ENCODE data around the gene SIX1. TPM values are rescaled to one million over a fixed set of nuclear protein-coding genes. Genes with fewer than 3 reads are reported as not detected.

SIX1 gene
- total RNA-seq, 6 experiments from 2014 or later = not detected

DNA sequence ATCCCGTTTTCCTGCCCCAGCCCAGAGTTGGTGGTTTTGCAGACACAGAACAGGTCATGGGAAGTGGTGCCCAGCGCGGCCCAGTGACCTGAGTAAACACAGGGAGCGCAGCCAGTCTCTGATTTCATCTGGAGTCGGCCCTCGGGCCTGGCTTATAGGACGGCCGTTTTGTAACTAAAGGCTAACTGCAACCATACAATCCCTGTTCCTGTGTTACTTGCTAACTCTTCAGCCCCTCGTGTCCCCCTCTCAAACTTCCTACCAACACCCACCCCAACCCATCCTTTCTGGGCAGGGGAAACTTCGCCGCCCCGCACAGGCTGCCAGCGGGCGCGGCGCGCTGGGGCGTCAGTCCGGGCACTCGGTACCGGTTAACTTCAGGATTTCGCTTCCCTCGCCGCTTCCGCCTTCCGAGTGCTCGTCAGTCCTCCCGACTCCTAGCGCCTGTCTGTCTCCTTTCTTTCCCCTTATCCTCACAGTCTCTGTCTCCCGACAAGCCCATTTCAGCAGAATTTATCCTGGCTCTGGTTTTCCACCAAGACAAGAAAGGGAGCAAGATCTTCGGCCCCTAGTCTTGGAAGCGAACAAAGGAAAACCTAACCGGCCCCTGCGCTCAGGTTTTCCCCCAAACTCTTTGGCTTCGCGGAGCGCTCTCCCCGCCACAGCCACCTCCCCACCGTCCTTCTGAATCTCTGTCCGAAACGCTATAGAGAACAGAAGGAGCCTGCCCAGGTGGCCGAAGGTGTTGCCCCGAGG, 2.0 kb downstream of the SIX1 start:
- peaks cover 28 to 76% of the 10 kb centered on the region in 2 donors for H3K27me3 ChIP-seq
- peak; percentile 78 to 86 (median 85) for DNase-seq
- 5% methylated on average over 40 of the region's 43 CpGs for WGBS (ENCODE audit: insufficient coverage, low coverage, low lambda C conversion rate, missing lambda C conversion rate)

DNA sequence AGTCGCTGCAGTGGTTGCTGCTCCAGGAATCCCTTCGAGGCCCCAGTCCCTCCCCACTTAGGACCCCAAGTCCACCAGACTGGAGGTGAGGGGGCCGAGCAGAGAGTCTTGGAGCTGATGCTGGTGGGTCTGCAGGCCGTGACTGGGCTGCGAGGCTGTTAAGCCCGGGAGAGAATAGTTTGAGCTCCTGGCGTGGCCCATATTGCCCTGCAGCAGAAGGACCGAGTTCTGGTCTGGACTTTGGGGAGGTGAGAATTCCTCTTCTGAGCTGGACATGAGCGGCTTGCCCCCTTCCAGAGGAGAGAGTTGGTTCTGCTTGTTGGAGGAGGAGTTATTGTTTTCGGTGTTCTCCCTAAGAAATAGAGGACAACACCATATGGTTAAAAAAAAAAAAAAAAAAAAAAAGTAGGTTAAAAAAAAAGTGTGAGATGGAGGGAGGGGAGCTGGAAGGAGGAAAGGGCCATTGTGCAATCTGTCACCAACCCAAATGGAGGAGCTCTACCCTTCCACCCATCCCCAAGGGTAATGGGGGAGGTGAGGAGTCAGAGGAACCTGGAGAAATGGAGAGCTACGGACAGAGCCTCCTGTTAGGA, 3.0 kb downstream of the SIX1 start:
- Histone ChIP-seq H3K4me1 (peaks cover 0 to 51% (median 3%) of the 10 kb centered on the region in 4 donors), H3K27me3 (peaks cover 27 to 75% of the 10 kb centered on the region in 2 donors), H3K4me3 (no peak overlapping the region), H3K36me3 (no peaks in the 10 kb centered on the region), H3K9me3 (no peaks in the 10 kb centered on the region), H3K27ac (no peak overlapping the region)
- TF ChIP-seq, protein P1, sequence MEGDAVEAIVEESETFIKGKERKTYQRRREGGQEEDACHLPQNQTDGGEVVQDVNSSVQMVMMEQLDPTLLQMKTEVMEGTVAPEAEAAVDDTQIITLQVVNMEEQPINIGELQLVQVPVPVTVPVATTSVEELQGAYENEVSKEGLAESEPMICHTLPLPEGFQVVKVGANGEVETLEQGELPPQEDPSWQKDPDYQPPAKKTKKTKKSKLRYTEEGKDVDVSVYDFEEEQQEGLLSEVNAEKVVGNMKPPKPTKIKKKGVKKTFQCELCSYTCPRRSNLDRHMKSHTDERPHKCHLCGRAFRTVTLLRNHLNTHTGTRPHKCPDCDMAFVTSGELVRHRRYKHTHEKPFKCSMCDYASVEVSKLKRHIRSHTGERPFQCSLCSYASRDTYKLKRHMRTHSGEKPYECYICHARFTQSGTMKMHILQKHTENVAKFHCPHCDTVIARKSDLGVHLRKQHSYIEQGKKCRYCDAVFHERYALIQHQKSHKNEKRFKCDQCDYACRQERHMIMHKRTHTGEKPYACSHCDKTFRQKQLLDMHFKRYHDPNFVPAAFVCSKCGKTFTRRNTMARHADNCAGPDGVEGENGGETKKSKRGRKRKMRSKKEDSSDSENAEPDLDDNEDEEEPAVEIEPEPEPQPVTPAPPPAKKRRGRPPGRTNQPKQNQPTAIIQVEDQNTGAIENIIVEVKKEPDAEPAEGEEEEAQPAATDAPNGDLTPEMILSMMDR (IDR thresholded peaks at IDR 0.05) = no peak
- TF ChIP-seq POLR2A (IDR thresholded peaks at IDR 0.05) = no peak
- DNase-seq = no peak
- intact Hi-C loops (cut with DNase I) = no loop called here
- ATAC-seq = no peak
- WGBS (ENCODE audit: insufficient coverage, low coverage, low lambda C conversion rate, missing lambda C conversion rate) = 15% methylated on average over 10 of the region's 11 CpGs

More for the DNA sequence above, 2.0 kb downstream of the SIX1 start:
- peaks cover 0 to 54% (median 3%) of the 10 kb centered on the region in 4 donors for H3K4me1 ChIP-seq
- no peak for TF ChIP-seq POLR2A (IDR thresholded peaks at IDR 0.05)
- TF ChIP-seq, protein P1 (IDR thresholded peaks at IDR 0.05) = no peak
- intact Hi-C loops (cut with DNase I) = no loop called here
- H3K4me3 ChIP-seq = peak overlapping the region in 2 of 3 donors; percentile 7 to 26
- H3K27ac ChIP-seq = no peak overlapping the region
- H3K9me3 ChIP-seq = no peaks in the 10 kb centered on the region
- peak; percentile 87 to 90 (median 88) for ATAC-seq
- H3K36me3 ChIP-seq = no peaks in the 10 kb centered on the region

DNA sequence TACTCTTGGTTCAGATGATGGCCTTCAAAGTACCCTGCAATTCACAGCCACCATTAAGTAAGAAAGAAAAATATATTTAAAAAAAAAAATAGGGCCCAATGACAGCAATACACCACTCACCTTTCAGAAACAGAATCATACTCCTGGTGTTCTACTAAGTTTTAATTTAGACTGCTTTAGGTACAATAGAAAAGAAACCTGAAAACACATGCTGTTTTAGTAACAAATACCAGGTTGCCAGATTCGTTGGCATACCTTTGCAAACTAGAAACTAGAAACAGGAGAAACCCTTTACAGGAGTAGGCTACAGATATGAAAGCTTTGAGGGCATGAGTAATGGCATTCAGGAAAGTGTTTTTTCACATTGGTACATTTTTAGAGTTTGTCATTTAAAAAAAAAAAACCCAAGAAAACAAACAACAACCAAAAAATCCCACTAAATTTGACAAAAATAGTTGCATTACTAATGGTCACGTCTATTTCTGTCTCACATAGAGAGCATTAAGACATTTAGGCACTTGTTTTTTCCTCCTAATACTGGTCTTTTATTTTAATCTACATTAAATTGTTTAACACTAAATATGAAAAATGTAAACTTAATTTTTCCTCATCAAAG, 4.0 kb downstream of the SIX1 start:
- WGBS (ENCODE audit: insufficient coverage, low coverage, low lambda C conversion rate, missing lambda C conversion rate) = 50% methylated on average over 2 of the region's 2 CpGs
- Histone ChIP-seq H3K9me3 (no peaks in the 10 kb centered on the region), H3K4me1 (peaks cover 0 to 51% (median 3%) of the 10 kb centered on the region in 4 donors), H3K4me3 (no peak overlapping the region), H3K27ac (no peak overlapping the region), H3K36me3 (no peaks in the 10 kb centered on the region), H3K27me3 (peaks cover 33 to 75% of the 10 kb centered on the region in 2 donors)
- TF ChIP-seq, protein P1 (IDR thresholded peaks at IDR 0.05) = no peak
- no peak for TF ChIP-seq POLR2A (IDR thresholded peaks at IDR 0.05)
- ATAC-seq = no peak
- intact Hi-C loops (cut with DNase I) = no loop called here
- DNase-seq = no peak

DNA sequence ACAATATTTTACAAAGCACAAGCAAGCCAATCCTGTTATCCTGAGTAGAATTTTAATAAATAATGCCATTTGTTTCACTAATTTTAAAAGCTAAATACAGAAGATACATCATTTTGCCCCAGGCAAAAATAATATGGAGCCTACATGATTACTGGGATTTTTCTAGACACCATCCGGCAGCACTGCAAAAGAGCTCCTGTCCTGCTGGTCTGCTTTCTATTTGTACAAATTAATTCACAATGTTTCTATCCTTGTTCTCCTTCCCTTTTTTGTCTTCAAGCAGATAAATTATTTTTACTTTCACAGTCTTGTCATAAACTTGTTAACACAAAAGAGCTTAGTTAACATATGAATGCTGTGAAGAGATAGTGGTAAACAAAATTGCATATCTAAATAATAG, 4.6 kb downstream of the SIX1 start:
- TF ChIP-seq POLR2A (IDR thresholded peaks at IDR 0.05) = no peak
- TF ChIP-seq, protein P1 (IDR thresholded peaks at IDR 0.05) = no peak
- Histone ChIP-seq H3K36me3 (no peaks in the 10 kb centered on the region), H3K4me3 (no peak overlapping the region), H3K4me1 (peaks cover 0 to 46% (median 3%) of the 10 kb centered on the region in 4 donors), H3K9me3 (no peaks in the 10 kb centered on the region), H3K27me3 (peaks cover 33 to 75% of the 10 kb centered on the region in 2 donors), H3K27ac (no peak overlapping the region)
- DNase-seq (no peak), ATAC-seq (no peak)
- 67% methylated on average over 1 of the region's 1 CpG for WGBS (ENCODE audit: insufficient coverage, low coverage, low lambda C conversion rate, missing lambda C conversion rate)
- intact Hi-C loops (cut with DNase I) = no loop called here
